WTC11 (cell line): ENCODE measurements around the gene SGPP1. TPM values are rescaled to one million over a fixed set of nuclear protein-coding genes. Genes with fewer than 3 reads are reported as not detected.

ENCODE experiments used
- ATAC-seq: fragments of 200-7000 bp; cut with Tn5 transposase; 2 replicates; pipeline ENCODE4 v1.10.0; 2021; ENCODE audit warnings: mild to moderate bottlenecking, moderate library complexity
- CTCF ChIA-PET: fragments of 300-600 bp; sonication (Branson Sonifier 250); formaldehyde crosslinking; loops from one replicate; lab custom pipeline; 2021; ENCODE audit warnings: antibody characterized with exemption; lab: Charles Lee
- POLR2A ChIA-PET: fragments of 350-600 bp; sonication (Branson Sonifier 250); formaldehyde crosslinking; loops from one replicate; lab custom pipeline; 2021; ENCODE audit warnings: antibody characterized with exemption; lab: Charles Lee
- DNase-seq: peaks from one replicate; pipeline ENCODE4 v3.0.0; 2021; ENCODE audit warnings: low spot score
- H3K27ac Mint-ChIP-seq: 2 replicates; pipeline ENCODE4 v1.8.0; 2021; ENCODE audit warnings: mixed read lengths
- H3K27me3 Mint-ChIP-seq: 2 replicates; pipeline ENCODE4 v1.8.0; 2021; ENCODE audit warnings: low read depth, mild to moderate bottlenecking, moderate library complexity, mixed read lengths
- H3K36me3 Mint-ChIP-seq: 2 replicates; pipeline ENCODE4 v1.8.0; 2021; ENCODE audit warnings: mixed read lengths
- H3K4me1 Mint-ChIP-seq: 2 replicates; pipeline ENCODE4 v1.8.0; 2022; ENCODE audit warnings: mixed read lengths
- H3K4me3 Mint-ChIP-seq: 2 replicates; pipeline ENCODE4 v1.8.0; 2021; ENCODE audit warnings: mild to moderate bottlenecking, moderate library complexity, mixed read lengths
- H3K9me3 Mint-ChIP-seq: 2 replicates; pipeline ENCODE4 v1.8.0; 2021; ENCODE audit warnings: mixed read lengths
- ARID4B ChIP-seq: sonication (generic); formaldehyde crosslinking; IDR thresholded peaks from 2 replicates; pipeline ENCODE4 v1.8.0; 2023; ENCODE audit warnings: missing genetic modification reagents, mild to moderate bottlenecking, borderline replicate concordance
- ATF3 ChIP-seq: sonication (generic); formaldehyde crosslinking; conservative IDR thresholded peaks from 2 replicates; pipeline ENCODE4 v1.8.1; 2022; ENCODE audit warnings: mild to moderate bottlenecking, missing genetic modification reagents
- ELF4 ChIP-seq: sonication (generic); formaldehyde crosslinking; IDR thresholded peaks from 2 replicates; pipeline ENCODE4 v1.8.1; 2022; ENCODE audit warnings: low read depth, mild to moderate bottlenecking, moderate library complexity, missing genetic modification reagents
- ESRRA ChIP-seq: sonication (generic); formaldehyde crosslinking; IDR thresholded peaks from 2 replicates; pipeline ENCODE4 v1.8.1; 2022; ENCODE audit warnings: mild to moderate bottlenecking, missing genetic modification reagents, borderline replicate concordance
- ETV6 ChIP-seq: sonication (generic); formaldehyde crosslinking; IDR thresholded peaks from 2 replicates; pipeline ENCODE4 v1.8.1; 2022; ENCODE audit warnings: mild to moderate bottlenecking, missing genetic modification reagents
- FOXP4 ChIP-seq: sonication (generic); formaldehyde crosslinking; IDR thresholded peaks from 2 replicates; pipeline ENCODE4 v1.8.0; 2022; ENCODE audit warnings: mild to moderate bottlenecking, missing genetic modification reagents
- GRHL2 ChIP-seq: fragments of 250-450 bp; sonication (Bioruptor Pico); IDR thresholded peaks from 2 replicates; pipeline ENCODE4 v1.8.0; 2022; ENCODE audit warnings: mild to moderate bottlenecking, moderate library complexity; ENCODE audit not compliant: insufficient replicate concordance, severe bottlenecking
- GTF2I ChIP-seq: fragments of 250-450 bp; sonication (Bioruptor Pico); conservative IDR thresholded peaks from 2 replicates; pipeline ENCODE4 v1.4.0; 2021; ENCODE audit warnings: mild to moderate bottlenecking
- HMGA2 ChIP-seq: fragments of 250-450 bp; sonication (Bioruptor Pico); IDR thresholded peaks from 2 replicates; pipeline ENCODE4 v1.4.0; 2021; ENCODE audit warnings: mild to moderate bottlenecking, moderate library complexity
- IRF1 ChIP-seq: sonication (generic); formaldehyde crosslinking; IDR thresholded peaks from 2 replicates; pipeline ENCODE4 v1.8.0; 2023; ENCODE audit warnings: missing genetic modification reagents
- JAZF1 ChIP-seq: fragments of 250-450 bp; sonication (Bioruptor Pico); IDR thresholded peaks from 2 replicates; pipeline ENCODE4 v1.9.0; 2021; ENCODE audit warnings: moderate library complexity, mild to moderate bottlenecking, inconsistent platforms
- JUN ChIP-seq: sonication (generic); formaldehyde crosslinking; IDR thresholded peaks from 2 replicates; pipeline ENCODE4 v1.8.0; 2023; ENCODE audit warnings: mild to moderate bottlenecking, missing genetic modification reagents
- MAX ChIP-seq: sonication (generic); formaldehyde crosslinking; IDR thresholded peaks from 2 replicates; pipeline ENCODE4 v1.8.0; 2022; ENCODE audit warnings: mild to moderate bottlenecking, missing genetic modification reagents
- NR3C1 ChIP-seq: sonication (generic); formaldehyde crosslinking; conservative IDR thresholded peaks from 2 replicates; pipeline ENCODE4 v1.8.1; 2023; ENCODE audit warnings: low read depth, mild to moderate bottlenecking, missing genetic modification reagents
- TCF7 ChIP-seq: sonication (generic); formaldehyde crosslinking; IDR thresholded peaks from 2 replicates; pipeline ENCODE4 v1.8.0; 2022; ENCODE audit warnings: mild to moderate bottlenecking, low read depth, missing genetic modification reagents, moderate library complexity
- TEAD4 ChIP-seq: sonication (generic); formaldehyde crosslinking; IDR thresholded peaks from 2 replicates; pipeline ENCODE4 v1.8.0; 2022; ENCODE audit warnings: mild to moderate bottlenecking, missing genetic modification reagents
- ZNF138 ChIP-seq: sonication (generic); formaldehyde crosslinking; conservative IDR thresholded peaks from 2 replicates; pipeline ENCODE4 v1.8.1; 2022; ENCODE audit warnings: mild to moderate bottlenecking, moderate library complexity, missing genetic modification reagents
- ZNF317 ChIP-seq: sonication (generic); formaldehyde crosslinking; IDR thresholded peaks from 2 replicates; pipeline ENCODE4 v1.8.1; 2023; ENCODE audit warnings: low read depth, mild to moderate bottlenecking, moderate library complexity, missing genetic modification reagents, borderline replicate concordance
- ZNF532 ChIP-seq: fragments of 250-450 bp; sonication (Bioruptor Pico); IDR thresholded peaks from 2 replicates; pipeline ENCODE4 v1.9.0; 2021; ENCODE audit warnings: mild to moderate bottlenecking, borderline replicate concordance
- ZNF671 ChIP-seq: fragments of 250-450 bp; sonication (Bioruptor Pico); IDR thresholded peaks from 2 replicates; pipeline ENCODE4 v1.8.0; 2021; ENCODE audit warnings: mild to moderate bottlenecking
- total RNA-seq: library from RNA; stranded (reverse); gene quantifications from 3 replicates; pipeline ENCODE4 v1.2.3, GENCODE V29; 2021

The SGPP1 gene
- total RNA-seq, 1 experiment from 2014 or later, result 8.5 TPM

GRCh38 chr14:63692310-63693020, 35.4 kb downstream of the SGPP1 start:
- H3K27me3 Mint-ChIP-seq, result no peaks in the 10 kb centered on the region
- H3K4me3 Mint-ChIP-seq, result no peak overlapping the region
- DNase-seq, result no peak
- H3K27ac Mint-ChIP-seq, result no peak overlapping the region
- no peaks in the 10 kb centered on the region for H3K36me3 Mint-ChIP-seq
- no peaks in the 10 kb centered on the region for H3K4me1 Mint-ChIP-seq
- ChIA-PET POLR2A (no interaction called here), CTCF (no interaction called here)
- TF ChIP-seq ARID4B, result no peak
- TF ChIP-seq FOXP4 (CRISPR knock-in tag), result no peak
- TF ChIP-seq ETV6 (CRISPR knock-in tag), result no peak
- TF ChIP-seq JAZF1, result no peak
- no peak for TF ChIP-seq IRF1
- no peak for TF ChIP-seq TCF7 (CRISPR knock-in tag)
- TF ChIP-seq HMGA2 (CRISPR knock-in tag), result no peak
- no peak for TF ChIP-seq TEAD4 (CRISPR knock-in tag)
- TF ChIP-seq JUN (CRISPR knock-in tag), result no peak
- no peak for TF ChIP-seq ELF4
- TF ChIP-seq MAX, result no peak
- TF ChIP-seq ZNF317 (CRISPR knock-in tag), result no peak
- H3K9me3 Mint-ChIP-seq, result no peaks in the 10 kb centered on the region
- no peak for ATAC-seq

- H3K27me3 Mint-ChIP-seq, result no peaks in the 10 kb centered on the region
- ATAC-seq, result no peak
- TF ChIP-seq ESRRA, result no peak
- no peak for TF ChIP-seq ELF4
- no peak for TF ChIP-seq GRHL2 (CRISPR knock-in tag)
- no peak for TF ChIP-seq ETV6 (CRISPR knock-in tag)
- no peak for TF ChIP-seq ZNF671
- no peak for TF ChIP-seq FOXP4 (CRISPR knock-in tag)
- TF ChIP-seq NR3C1 (CRISPR knock-in tag), result no peak
- TF ChIP-seq ZNF532, result no peak
- TF ChIP-seq ATF3 (CRISPR knock-in tag), result no peak
- no peak for TF ChIP-seq GTF2I (CRISPR knock-in tag)
- no peak for TF ChIP-seq ZNF138 (CRISPR knock-in tag)
- DNase-seq, result no peak
- H3K36me3 Mint-ChIP-seq, result no peaks in the 10 kb centered on the region
- CTCF ChIA-PET, result no interaction called here
- H3K9me3 Mint-ChIP-seq, result no peaks in the 10 kb centered on the region
- H3K27ac Mint-ChIP-seq, result no peak overlapping the region
- no peak overlapping the region for H3K4me3 Mint-ChIP-seq
- POLR2A ChIA-PET, result no interaction called here
- no peaks in the 10 kb centered on the region for H3K4me1 Mint-ChIP-seq
Measured at GRCh38 chr14:63689132-63689531, 38.7 kb downstream of the SGPP1 start.
